HEK293 (cell line): Measurements from ENCODE around the gene ASTN2.

Experiments used
- CTCF ChIA-PET: fragments of 350-600 bp; formaldehyde crosslinking; extraction: SDS; loops from one replicate; lab custom pipeline; 2021; ENCODE audit warnings: antibody characterized with exemption; lab: Yijun Ruan, JAX
- POLR2A ChIA-PET: fragments of 300-600 bp; formaldehyde crosslinking; extraction: SDS; loops from one replicate; lab custom pipeline; 2020; ENCODE audit warnings: antibody characterized with exemption, inconsistent platforms; lab: Yijun Ruan, JAX
- H3K27ac ChIP-seq: fragments of 200-500 bp; sonication (Bioruptor generic); 2 replicates; pipeline ENCODE4 v1.5.1; 2014; ENCODE audit warnings: low read depth, low read length, control low read depth, inconsistent platforms; ENCODE audit errors: extremely low read depth
- H3K36me3 ChIP-seq, 2 experiments: fragments of 200-500 bp in 1 of 2; sonication (Bioruptor generic) in 1 of 2; 1 replicate in 1 of 2; 2 replicates in 1 of 2; pipeline ENCODE4 v1.5.1; 2014 to 2017; ENCODE audit warnings: inconsistent platforms in 2 of 2, low read length in 2 of 2; ENCODE audit not compliant: control insufficient read depth in 2 of 2, insufficient read depth in 1 of 2
- H3K4me1 ChIP-seq: fragments of 200-500 bp; sonication (Bioruptor generic); 2 replicates; pipeline ENCODE4 v1.5.1; 2014; ENCODE audit warnings: mild to moderate bottlenecking, low read length, inconsistent platforms; ENCODE audit not compliant: control insufficient read depth, insufficient read depth
- H3K4me3 ChIP-seq: 2 replicates; pipeline ENCODE4 v1.5.1; 2011; ENCODE audit warnings: low read depth, mild to moderate bottlenecking, control low read depth, low read length, moderate library complexity
- H3K9me3 ChIP-seq: fragments of 200-500 bp; sonication (Bioruptor generic); 2 replicates; pipeline ENCODE4 v1.5.1; 2014; ENCODE audit warnings: low read depth, low read length, inconsistent platforms; ENCODE audit not compliant: control insufficient read depth, insufficient read depth
- IKZF3 ChIP-seq: fragments of 450-650 bp; IDR thresholded peaks from 2 replicates; pipeline ENCODE4 v1.5.0; 2018; ENCODE audit warnings: missing biosample characterization, mild to moderate bottlenecking, missing genetic modification characterization, moderate library complexity
- KLF16 ChIP-seq: fragments of 450-650 bp; formaldehyde crosslinking; IDR thresholded peaks from 2 replicates; pipeline ENCODE4 v1.5.1; 2017; ENCODE audit warnings: missing biosample characterization, missing genetic modification characterization
- PRDM6 ChIP-seq: fragments of 450-650 bp; formaldehyde crosslinking; IDR thresholded peaks from 2 replicates; pipeline ENCODE4 v1.5.1; 2017; ENCODE audit warnings: missing biosample characterization, missing genetic modification characterization
- SETDB1 ChIP-seq: IDR thresholded peaks from one replicate; pipeline ENCODE4 v1.6.1; 2017; ENCODE audit warnings: mild to moderate bottlenecking, low read length, moderate library complexity, mixed read lengths; ENCODE audit not compliant: insufficient read length
- ZBTB26 ChIP-seq: fragments of 450-650 bp; formaldehyde crosslinking; optimal IDR thresholded peaks from 2 replicates; pipeline ENCODE3; 2016; ENCODE audit warnings: missing biosample characterization, mild to moderate bottlenecking, missing genetic modification characterization
- ZEB2 ChIP-seq: fragments of 450-650 bp; formaldehyde crosslinking; IDR thresholded peaks from 2 replicates; pipeline ENCODE4 v1.5.1; 2016; ENCODE audit warnings: missing biosample characterization, missing genetic modification characterization
- ZFP3 ChIP-seq: fragments of 450-650 bp; formaldehyde crosslinking; IDR thresholded peaks from 2 replicates; pipeline ENCODE4 v1.5.1; 2016; ENCODE audit warnings: low read depth, missing biosample characterization, missing genetic modification characterization
- ZNF114 ChIP-seq: fragments of 450-650 bp; formaldehyde crosslinking; IDR thresholded peaks from 2 replicates; pipeline ENCODE4 v1.5.0; 2017; ENCODE audit warnings: missing biosample characterization, missing genetic modification characterization
- ZNF184 ChIP-seq: fragments of 450-650 bp; IDR thresholded peaks from 2 replicates; pipeline ENCODE4 v1.5.1; 2018; ENCODE audit warnings: missing biosample characterization, mild to moderate bottlenecking, missing genetic modification characterization
- ZNF221 ChIP-seq: fragments of 450-650 bp; formaldehyde crosslinking; IDR thresholded peaks from 2 replicates; pipeline ENCODE4 v1.5.1; 2017; ENCODE audit warnings: missing biosample characterization, missing genetic modification characterization, borderline replicate concordance
- ZNF239 ChIP-seq: fragments of 450-650 bp; formaldehyde crosslinking; IDR thresholded peaks from 2 replicates; pipeline ENCODE4 v1.5.1; 2016; ENCODE audit warnings: missing biosample characterization, missing genetic modification characterization
- ZNF24 ChIP-seq: fragments of 450-650 bp; formaldehyde crosslinking; IDR thresholded peaks from 2 replicates; pipeline ENCODE4 v1.5.1; 2016; ENCODE audit warnings: missing biosample characterization, missing genetic modification characterization
- ZNF292 ChIP-seq: fragments of 450-650 bp; formaldehyde crosslinking; IDR thresholded peaks from 2 replicates; pipeline ENCODE4 v1.5.1; 2016; ENCODE audit warnings: low read depth, missing biosample characterization, missing genetic modification characterization, borderline replicate concordance
- ZNF302 ChIP-seq: fragments of 450-650 bp; formaldehyde crosslinking; IDR thresholded peaks from 2 replicates; pipeline ENCODE4 v1.5.1; 2016; ENCODE audit warnings: missing biosample characterization, missing genetic modification characterization, low read depth
- ZNF366 ChIP-seq: fragments of 450-650 bp; formaldehyde crosslinking; conservative IDR thresholded peaks from 2 replicates; pipeline ENCODE4 v1.5.1; 2016; ENCODE audit warnings: missing biosample characterization, missing genetic modification characterization
- ZNF404 ChIP-seq: fragments of 450-650 bp; formaldehyde crosslinking; IDR thresholded peaks from 2 replicates; pipeline ENCODE4 v1.5.1; 2017; ENCODE audit warnings: missing biosample characterization, missing genetic modification characterization
- ZNF48 ChIP-seq: fragments of 450-650 bp; formaldehyde crosslinking; IDR thresholded peaks from 2 replicates; pipeline ENCODE4 v1.5.1; 2016; ENCODE audit warnings: missing biosample characterization, missing genetic modification characterization
- ZNF501 ChIP-seq: fragments of 450-650 bp; formaldehyde crosslinking; IDR thresholded peaks from 2 replicates; pipeline ENCODE4 v1.5.1; 2016; ENCODE audit warnings: missing biosample characterization, missing genetic modification characterization
- ZNF560 ChIP-seq: fragments of 450-650 bp; formaldehyde crosslinking; IDR thresholded peaks from 2 replicates; pipeline ENCODE4 v1.5.1; 2017; ENCODE audit warnings: missing biosample characterization, missing genetic modification characterization, borderline replicate concordance
- ZNF571 ChIP-seq: fragments of 450-650 bp; formaldehyde crosslinking; IDR thresholded peaks from 2 replicates; pipeline ENCODE4 v1.5.0; 2017; ENCODE audit warnings: missing biosample characterization, missing genetic modification characterization
- ZNF670 ChIP-seq: fragments of 450-650 bp; formaldehyde crosslinking; IDR thresholded peaks from 2 replicates; pipeline ENCODE4 v1.5.1; 2016; ENCODE audit warnings: missing biosample characterization, missing genetic modification characterization, low read depth
- ZNF677 ChIP-seq: fragments of 450-650 bp; IDR thresholded peaks from 2 replicates; pipeline ENCODE4 v1.5.0; 2018; ENCODE audit warnings: missing biosample characterization, mild to moderate bottlenecking, missing genetic modification characterization, moderate library complexity
- ZNF837 ChIP-seq: fragments of 450-650 bp; formaldehyde crosslinking; IDR thresholded peaks from 2 replicates; pipeline ENCODE4 v1.5.1; 2016; ENCODE audit warnings: missing biosample characterization, missing genetic modification characterization
- ZNF843 ChIP-seq: fragments of 450-650 bp; formaldehyde crosslinking; IDR thresholded peaks from 2 replicates; pipeline ENCODE4 v1.5.1; 2016; ENCODE audit warnings: missing biosample characterization, missing genetic modification characterization
- TF ChIP-seq, protein P1 (sequence below): fragments of 450-650 bp; IDR thresholded peaks from 2 replicates; pipeline ENCODE4 v1.5.1; 2018; ENCODE audit warnings: missing biosample characterization, missing genetic modification characterization

ASTN2 gene

DNA sequence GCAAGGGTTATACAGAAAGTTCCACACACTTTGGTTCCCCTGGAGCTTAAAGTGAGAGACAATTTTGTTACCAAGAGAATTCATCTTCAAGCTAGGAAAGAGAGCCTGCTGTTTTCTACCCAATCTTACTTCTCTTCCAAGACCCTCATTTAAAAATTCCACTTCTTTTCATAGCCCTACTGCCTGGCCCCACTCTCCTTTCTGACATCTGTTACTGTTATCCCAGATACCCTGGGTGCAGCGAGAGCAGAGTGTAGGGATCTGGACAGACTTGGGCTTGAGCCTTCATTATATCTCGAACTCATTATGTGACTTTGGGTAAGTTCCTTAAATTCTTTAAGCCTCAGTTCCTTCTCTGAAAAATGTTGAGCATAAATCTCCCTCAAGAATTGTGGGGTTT, 263.1 kb downstream of the ASTN2 start (continued):
- TF ChIP-seq ZNF302 (tag by site-specific recombination) = no peak
- no peak for TF ChIP-seq ZNF670 (tag by site-specific recombination)

DNA sequence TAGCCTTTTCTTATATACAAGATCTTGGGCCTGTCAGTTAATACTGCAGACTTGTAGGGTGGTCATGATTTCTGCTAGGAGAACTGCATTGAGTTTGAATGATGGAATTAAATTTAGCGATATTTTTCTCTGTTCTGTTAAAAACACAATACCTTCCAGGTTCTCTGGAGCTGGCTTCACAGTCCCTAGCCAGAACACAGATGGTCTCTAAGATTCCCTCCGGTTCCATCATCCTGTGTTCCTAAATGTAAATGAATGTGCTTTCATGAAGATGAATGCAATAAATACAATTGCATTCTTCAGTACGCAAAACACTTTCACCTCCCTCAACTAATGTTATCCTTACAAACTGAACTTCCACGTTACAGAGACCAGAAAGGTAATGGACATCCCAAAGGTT, 264.9 kb downstream of the ASTN2 start:
- Histone ChIP-seq H3K4me3 (no peak overlapping the region), H3K27ac (no peak overlapping the region), H3K36me3 (no peaks in the 10 kb centered on the region), H3K4me1 (no peaks in the 10 kb centered on the region), H3K9me3 (no peaks in the 10 kb centered on the region)
- POLR2A ChIA-PET = no interaction called here
- TF ChIP-seq ZNF48 (no peak), ZNF184 (tag by site-specific recombination) (no peak), ZNF24 (tag by site-specific recombination) (no peak)
- CTCF ChIA-PET = no interaction called here

DNA sequence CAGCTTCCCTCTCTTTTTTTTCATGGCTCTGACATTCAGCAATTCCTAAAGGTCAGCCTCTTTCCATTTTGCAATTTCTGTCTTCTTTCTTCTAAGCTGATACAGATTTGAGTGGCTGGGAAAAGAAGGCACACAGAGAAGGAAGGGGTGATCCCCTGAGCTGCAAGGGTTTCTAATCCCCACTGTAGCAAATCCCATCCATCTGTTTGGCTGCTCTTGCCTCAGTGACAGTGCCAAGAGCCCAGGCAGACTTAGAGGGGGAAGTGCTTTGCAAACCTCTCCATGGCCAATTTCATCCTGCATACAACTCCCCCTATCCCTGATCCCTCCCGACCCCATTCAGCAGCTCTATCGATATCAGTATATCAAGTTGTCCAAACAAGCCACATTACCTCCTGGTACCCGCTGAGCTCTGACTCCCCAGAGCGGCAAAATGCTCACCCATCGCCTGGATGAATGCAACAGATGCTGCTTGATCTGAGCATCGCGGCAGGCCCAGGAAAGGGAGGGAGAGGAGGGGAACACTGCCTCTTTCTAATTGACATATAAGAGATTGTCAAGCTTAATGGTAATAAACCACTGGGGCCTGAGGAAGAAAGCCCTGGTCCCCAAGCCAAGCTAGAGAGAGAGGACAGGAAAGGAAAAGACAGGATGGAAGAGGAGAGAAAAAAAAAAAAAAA, 268.9 kb downstream of the ASTN2 start:
- POLR2A ChIA-PET = no interaction called here
- no peak overlapping the region for H3K27ac ChIP-seq
- no peaks in the 10 kb centered on the region for H3K4me1 ChIP-seq
- CTCF ChIA-PET = no interaction called here
- TF ChIP-seq IKZF3 (tag by site-specific recombination) = no peak
- no peak for TF ChIP-seq ZNF114 (tag by site-specific recombination)
- no peak for TF ChIP-seq KLF16
- no peak for TF ChIP-seq ZNF221 (tag by site-specific recombination)
- no peak for TF ChIP-seq ZFP3 (tag by site-specific recombination)
- TF ChIP-seq ZNF239 (tag by site-specific recombination) = no peak
- TF ChIP-seq, all 188 proteins: peak for 0
- Histone ChIP-seq H3K36me3 (no peaks in the 10 kb centered on the region), H3K9me3 (no peaks in the 10 kb centered on the region), H3K4me3 (no peak overlapping the region)

DNA sequence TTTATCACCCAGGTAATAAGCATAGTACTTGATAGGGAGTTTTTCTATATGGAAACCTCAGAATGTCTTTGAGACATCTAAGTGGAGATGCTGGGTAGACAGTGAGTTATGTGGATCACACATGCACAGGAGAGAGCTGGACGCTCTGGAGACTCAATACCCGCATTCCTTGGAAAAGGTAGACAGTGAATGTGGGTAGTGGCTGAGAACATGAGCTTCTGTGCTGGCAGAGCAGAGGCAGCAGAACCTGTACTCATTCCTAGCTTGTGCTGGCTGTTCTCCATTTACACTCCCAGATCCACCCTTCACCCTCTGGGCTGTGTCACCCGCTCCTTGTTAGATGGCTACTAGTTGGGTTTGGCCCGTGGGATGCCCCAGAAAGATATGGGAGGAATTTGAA, 269.8 kb downstream of the ASTN2 start:
- no peaks in the 10 kb centered on the region for H3K4me1 ChIP-seq
- no peak for TF ChIP-seq ZEB2 (tag by site-specific recombination)
- no peak for TF ChIP-seq ZNF560 (tag by site-specific recombination)
- TF ChIP-seq ZNF677 (tag by site-specific recombination) = no peak
- TF ChIP-seq ZNF292 = no peak
- TF ChIP-seq SETDB1 = no peak
- TF ChIP-seq ZNF837 (tag by site-specific recombination) = no peak
- H3K36me3 ChIP-seq = no peaks in the 10 kb centered on the region
- CTCF ChIA-PET = interaction anchor here (0.6 kb wide), 1 partner anchor 90 kb away, joined by 4 read pairs; no protein-coding TSS in a partner anchor
- no peak overlapping the region for H3K27ac ChIP-seq
- no peak overlapping the region for H3K4me3 ChIP-seq
- POLR2A ChIA-PET = no interaction called here
- no peaks in the 10 kb centered on the region for H3K9me3 ChIP-seq

DNA sequence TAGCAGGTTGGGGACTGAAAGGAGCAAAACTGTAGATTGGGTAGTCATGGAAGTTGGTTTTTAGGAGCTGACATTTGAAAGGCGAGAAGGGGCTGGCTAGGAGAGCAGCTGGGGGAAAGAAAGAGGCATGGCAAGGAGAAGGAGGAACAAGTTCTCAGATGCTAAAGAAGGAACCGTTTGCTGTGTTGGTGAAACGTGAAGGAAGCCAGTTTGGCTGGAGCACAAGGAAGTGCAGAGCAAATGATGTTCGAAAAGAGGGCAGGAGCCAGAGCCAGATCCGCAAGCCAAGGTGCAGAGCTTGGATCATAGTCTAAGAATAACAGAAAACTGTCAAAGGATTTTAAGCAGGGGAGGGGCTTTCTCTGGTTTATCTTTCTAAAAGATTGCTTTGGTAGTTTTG, 276.6 kb downstream of the ASTN2 start:
- no peaks in the 10 kb centered on the region for H3K9me3 ChIP-seq
- POLR2A ChIA-PET = no interaction called here
- TF ChIP-seq ZNF843 (no peak), ZNF571 (tag by site-specific recombination) (no peak), PRDM6 (no peak), ZNF501 (tag by site-specific recombination) (no peak), ZBTB26 (tag by site-specific recombination) (no peak), ZNF366 (tag by site-specific recombination) (no peak), ZNF404 (tag by site-specific recombination) (no peak)
- TF ChIP-seq, protein P1, sequence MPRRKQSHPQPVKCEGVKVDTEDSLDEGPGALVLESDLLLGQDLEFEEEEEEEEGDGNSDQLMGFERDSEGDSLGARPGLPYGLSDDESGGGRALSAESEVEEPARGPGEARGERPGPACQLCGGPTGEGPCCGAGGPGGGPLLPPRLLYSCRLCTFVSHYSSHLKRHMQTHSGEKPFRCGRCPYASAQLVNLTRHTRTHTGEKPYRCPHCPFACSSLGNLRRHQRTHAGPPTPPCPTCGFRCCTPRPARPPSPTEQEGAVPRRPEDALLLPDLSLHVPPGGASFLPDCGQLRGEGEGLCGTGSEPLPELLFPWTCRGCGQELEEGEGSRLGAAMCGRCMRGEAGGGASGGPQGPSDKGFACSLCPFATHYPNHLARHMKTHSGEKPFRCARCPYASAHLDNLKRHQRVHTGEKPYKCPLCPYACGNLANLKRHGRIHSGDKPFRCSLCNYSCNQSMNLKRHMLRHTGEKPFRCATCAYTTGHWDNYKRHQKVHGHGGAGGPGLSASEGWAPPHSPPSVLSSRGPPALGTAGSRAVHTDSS = no peak

More for the DNA sequence above, 276.6 kb downstream of the ASTN2 start:
- CTCF ChIA-PET = no interaction called here
- H3K27ac ChIP-seq = no peak overlapping the region
- H3K4me1 ChIP-seq = no peaks in the 10 kb centered on the region
- no peak overlapping the region for H3K4me3 ChIP-seq
- H3K36me3 ChIP-seq = no peaks in the 10 kb centered on the region
